B cell (primary cell): Measurements from ENCODE around the gene CACNA2D3. TPM values are rescaled to one million over a fixed set of nuclear protein-coding genes. Genes with fewer than 3 reads are reported as not detected.

Experiments
- ATAC-seq: fragments of 200-7000 bp; cut with Tn5 transposase; one replicate; pipeline ENCODE4 v1.10.0; 2021; ENCODE audit warnings: low read depth, mild to moderate bottlenecking, moderate number of reproducible peaks, moderate library complexity
- CTCF ChIA-PET: fragments of 350-600 bp; sonication (Branson Sonifier 250); formaldehyde crosslinking; loops from one replicate; lab custom pipeline; 2021; ENCODE audit warnings: antibody characterized with exemption, inconsistent platforms; lab: Charles Lee
- POLR2A ChIA-PET: fragments of 350-600 bp; sonication (Branson Sonifier 250); formaldehyde crosslinking; loops from one replicate; lab custom pipeline; 2021; ENCODE audit warnings: antibody characterized with exemption; lab: Charles Lee
- DNase-seq: peaks from one replicate; pipeline ENCODE4 v3.0.0; 2013
- H2AFZ ChIP-seq: 2 replicates; pipeline ENCODE4 v1.6.1; 2012; ENCODE audit warnings: mild to moderate bottlenecking, low read depth, low read length; ENCODE audit not compliant: insufficient read depth, poor library complexity, severe bottlenecking
- H3K27ac ChIP-seq, 2 donors: 1 replicate in 1 of 2; 2 replicates in 1 of 2; pipeline ENCODE4 v1.5.1; 2012 to 2013; ENCODE audit warnings: low read length in 2 of 2, mild to moderate bottlenecking in 2 of 2, moderate library complexity in 1 of 2
- H3K27me3 ChIP-seq, 4 experiments: fragments of 200-600 bp in 1 of 4; sonication (generic) in 1 of 4; replicated peaks in 1 of 4; 1 replicate in 2 of 4; 2 replicates in 2 of 4; pipeline versions ENCODE4 v1.6.1 to v1.7.0; 2013 to 2016; ENCODE audit warnings: low read length in 3 of 4, mild to moderate bottlenecking in 2 of 4, mixed read lengths in 1 of 4, moderate library complexity in 1 of 4; ENCODE audit not compliant: insufficient read depth in 4 of 4, control insufficient read depth in 3 of 4; ENCODE audit errors: control extremely low read depth in 1 of 4
- H3K36me3 ChIP-seq, 2 experiments: replicated peaks in 1 of 2; 1 replicate in 1 of 2; 2 replicates in 1 of 2; pipeline versions ENCODE4 v1.6.1 to v1.7.1; 2013; ENCODE audit warnings: low read length in 1 of 2; ENCODE audit not compliant: insufficient read depth in 2 of 2, control insufficient read depth in 1 of 2; ENCODE audit errors: control extremely low read depth in 1 of 2, extremely low read depth in 1 of 2
- H3K4me1 ChIP-seq, 2 donors: fragments of 200-600 bp in 1 of 2; sonication (generic) in 1 of 2; 1 replicate in 1 of 2; 2 replicates in 1 of 2; pipeline versions ENCODE4 v1.5.1 to v1.6.1; 2013 to 2017; ENCODE audit warnings: low read length in 2 of 2; ENCODE audit not compliant: control insufficient read depth in 2 of 2, insufficient read depth in 2 of 2
- H3K4me2 ChIP-seq: replicated peaks from 2 replicates; pipeline ENCODE3; 2012; ENCODE audit warnings: mild to moderate bottlenecking, low read depth, low read length; ENCODE audit not compliant: poor library complexity, severe bottlenecking
- H3K4me3 ChIP-seq, 5 experiments: fragments of 200-600 bp in 1 of 5; sonication (generic) in 1 of 5; 1 replicate in 3 of 5; 2 replicates in 2 of 5; pipeline versions ENCODE4 v1.5.1 to v1.7.0; 2011 to 2016; ENCODE audit warnings: low read length in 4 of 5, mild to moderate bottlenecking in 4 of 5, low read depth in 2 of 5, control low read depth in 1 of 5, moderate library complexity in 1 of 5; ENCODE audit not compliant: insufficient read depth in 1 of 5; ENCODE audit errors: control extremely low read depth in 1 of 5, extremely low read depth in 1 of 5
- H3K79me2 ChIP-seq: fragments of 200-600 bp; sonication (generic); one replicate; pipeline ENCODE4 v1.6.0; 2016; ENCODE audit warnings: low read length; ENCODE audit not compliant: control insufficient read depth, insufficient read depth
- H3K9ac ChIP-seq: fragments of 200-600 bp; sonication (generic); 2 replicates; pipeline ENCODE4 v1.6.1; 2017; ENCODE audit warnings: mild to moderate bottlenecking, low read length, moderate library complexity
- H3K9me3 ChIP-seq, 3 donors: one replicate each; pipeline versions ENCODE4 v1.6.1 to v1.7.1; 2013; ENCODE audit warnings: low read length in 2 of 3; ENCODE audit not compliant: control insufficient read depth in 2 of 3, insufficient read depth in 1 of 3; ENCODE audit errors: control extremely low read depth in 1 of 3
- H4K20me1 ChIP-seq: 2 replicates; pipeline ENCODE4 v1.6.0; 2012; ENCODE audit warnings: mild to moderate bottlenecking, low read length; ENCODE audit not compliant: insufficient read depth, control insufficient read depth, poor library complexity, severe bottlenecking
- H3K27ac Mint-ChIP-seq: one replicate; pipeline ENCODE4 v1.8.0; 2021; ENCODE audit warnings: mixed read lengths
- H3K27me3 Mint-ChIP-seq: one replicate; pipeline ENCODE4 v1.8.0; 2021; ENCODE audit warnings: mixed read lengths
- H3K4me1 Mint-ChIP-seq: one replicate; pipeline ENCODE4 v1.8.0; 2021; ENCODE audit warnings: mixed read lengths
- H3K4me3 Mint-ChIP-seq: one replicate; pipeline ENCODE4 v1.8.0; 2021; ENCODE audit warnings: mixed read lengths
- H3K9me3 Mint-ChIP-seq: one replicate; pipeline ENCODE4 v1.8.0; 2022; ENCODE audit warnings: mixed read lengths; ENCODE audit not compliant: insufficient read depth
- EZH2 ChIP-seq: IDR thresholded peaks from 2 replicates; pipeline ENCODE4 v1.6.1; 2012; ENCODE audit warnings: borderline replicate concordance, low read depth, mild to moderate bottlenecking, moderate library complexity, low read length; ENCODE audit not compliant: insufficient read depth, poor library complexity, severe bottlenecking
- WGBS: methylation state at CpG from one replicate; pipeline ENCODE4 v1.1.5; 2013; ENCODE audit warnings: missing lambda C conversion rate; ENCODE audit not compliant: insufficient coverage; 5-methylcytosine and 5-hydroxymethylcytosine counted together
- intact Hi-C: fragments of 100-400 bp; cut with micrococcal nuclease; formaldehyde crosslinking; loops from one replicate; pipeline ENCODE4 v1.10.0; 2022
- polyA plus RNA-seq: library from polyadenylated mRNA; depleted of rRNA; stranded (reverse); fragments of >200 nt; gene quantifications from 2 replicates; pipeline ENCODE4 v1.2.3, GENCODE V29; 2012
- total RNA-seq, 2 donors: library from RNA; stranded (reverse); fragments of 120-200 nt in 1 of 2; gene quantifications; 1 replicate in 1 of 2; 2 replicates in 1 of 2; pipeline versions ENCODE4 v1.2.3 to v1.2.4, GENCODE V29; 2013 to 2022
- TF ChIP-seq, protein P1 (sequence below): fragments of 200-600 bp; IDR thresholded peaks from one replicate; pipeline ENCODE4 v1.8.0; 2022; ENCODE audit warnings: antibody characterized with exemption, mild to moderate bottlenecking

Gene CACNA2D3
- total and polyA plus RNA-seq, 2 donors (not counting 1 experiment from before 2014, with no cell fraction given) = not detected

DNA sequence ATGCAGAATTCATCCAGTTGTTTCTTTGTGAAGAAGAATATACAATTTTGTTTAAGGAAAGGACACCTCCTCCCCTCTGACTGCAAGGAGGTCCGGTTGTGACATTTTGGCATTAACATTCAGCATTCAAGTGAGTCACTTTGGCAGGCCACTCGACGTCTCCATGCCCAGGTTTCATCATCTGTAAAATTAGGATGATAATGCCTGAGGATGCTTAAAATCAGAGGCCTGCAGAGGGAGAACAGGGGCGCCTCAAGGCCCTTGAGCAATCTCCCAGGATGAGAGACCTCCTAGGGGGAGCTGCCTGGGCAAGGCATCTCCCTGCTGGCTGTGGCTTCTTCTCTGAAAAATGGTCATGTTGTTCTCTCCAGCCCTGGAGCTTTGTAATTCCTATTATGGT is 236.0 kb downstream of the CACNA2D3 start:
- CTCF ChIA-PET = no interaction called here
- WGBS = 86% methylated on average over 3 of the region's 4 CpGs

DNA sequence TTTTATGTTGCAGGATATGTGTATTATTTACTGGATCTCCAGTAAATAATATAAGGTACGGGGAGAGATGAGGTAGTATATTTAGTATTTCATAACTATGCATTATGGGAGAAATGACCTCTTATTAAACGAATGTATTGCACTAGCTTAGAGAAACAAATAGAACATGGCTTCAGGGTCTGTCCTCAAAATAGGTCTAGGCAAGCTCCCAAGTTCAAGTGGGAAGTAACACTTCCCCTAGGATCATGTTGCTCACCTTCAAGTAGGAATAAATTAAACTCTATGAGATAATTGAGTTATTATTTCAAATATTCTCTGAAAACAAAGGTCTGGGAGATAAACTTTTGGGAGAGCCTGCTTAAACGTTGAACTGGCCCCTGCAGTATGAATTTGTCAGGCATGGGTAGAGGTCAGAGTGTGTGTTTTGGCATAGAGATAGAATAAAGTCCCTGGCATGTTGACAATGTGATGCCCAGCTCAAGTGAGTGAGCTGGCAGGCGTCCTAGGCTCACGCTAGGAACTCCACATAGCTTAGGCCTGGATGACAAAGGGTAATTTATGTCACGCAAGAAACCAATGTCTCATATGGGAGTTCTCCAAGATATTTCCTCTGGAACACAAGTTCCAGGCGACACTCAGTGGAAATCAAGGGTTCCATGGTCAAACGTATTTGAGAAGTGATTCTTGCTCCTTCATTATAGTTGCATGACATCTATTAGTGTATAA is 236.8 kb downstream of the CACNA2D3 start:
- H3K4me2 ChIP-seq = no peak overlapping the region
- no peaks in the 10 kb centered on the region for H3K79me2 ChIP-seq
- no peak overlapping the region for H3K27ac ChIP-seq
- DNase-seq = no peak
- 96% methylated on average over 2 of the region's 8 CpGs for WGBS
- H3K9me3 Mint-ChIP-seq = peaks cover 1% of the 10 kb centered on the region
- no peaks in the 10 kb centered on the region for H3K27me3 Mint-ChIP-seq
- H3K27ac Mint-ChIP-seq = no peak overlapping the region
- no peaks in the 10 kb centered on the region for H3K36me3 ChIP-seq
- no peak overlapping the region for H3K4me3 Mint-ChIP-seq
- intact Hi-C loops = no loop called here
- no peaks in the 10 kb centered on the region for H3K27me3 ChIP-seq
- H3K4me3 ChIP-seq = no peak overlapping the region
- ChIA-PET CTCF (no interaction called here), POLR2A (no interaction called here)
- no peak for ATAC-seq
- H3K4me1 Mint-ChIP-seq = no peaks in the 10 kb centered on the region
- no peaks in the 10 kb centered on the region for H3K4me1 ChIP-seq
- no peaks in the 10 kb centered on the region for H4K20me1 ChIP-seq
- TF ChIP-seq, protein P1, sequence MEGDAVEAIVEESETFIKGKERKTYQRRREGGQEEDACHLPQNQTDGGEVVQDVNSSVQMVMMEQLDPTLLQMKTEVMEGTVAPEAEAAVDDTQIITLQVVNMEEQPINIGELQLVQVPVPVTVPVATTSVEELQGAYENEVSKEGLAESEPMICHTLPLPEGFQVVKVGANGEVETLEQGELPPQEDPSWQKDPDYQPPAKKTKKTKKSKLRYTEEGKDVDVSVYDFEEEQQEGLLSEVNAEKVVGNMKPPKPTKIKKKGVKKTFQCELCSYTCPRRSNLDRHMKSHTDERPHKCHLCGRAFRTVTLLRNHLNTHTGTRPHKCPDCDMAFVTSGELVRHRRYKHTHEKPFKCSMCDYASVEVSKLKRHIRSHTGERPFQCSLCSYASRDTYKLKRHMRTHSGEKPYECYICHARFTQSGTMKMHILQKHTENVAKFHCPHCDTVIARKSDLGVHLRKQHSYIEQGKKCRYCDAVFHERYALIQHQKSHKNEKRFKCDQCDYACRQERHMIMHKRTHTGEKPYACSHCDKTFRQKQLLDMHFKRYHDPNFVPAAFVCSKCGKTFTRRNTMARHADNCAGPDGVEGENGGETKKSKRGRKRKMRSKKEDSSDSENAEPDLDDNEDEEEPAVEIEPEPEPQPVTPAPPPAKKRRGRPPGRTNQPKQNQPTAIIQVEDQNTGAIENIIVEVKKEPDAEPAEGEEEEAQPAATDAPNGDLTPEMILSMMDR = no peak
- no peak for TF ChIP-seq EZH2
- H3K9me3 ChIP-seq = no peaks in the 10 kb centered on the region
- no peak overlapping the region for H2AFZ ChIP-seq
- H3K9ac ChIP-seq = no peak overlapping the region

More for the DNA sequence above, 236.0 kb downstream of the CACNA2D3 start:
- Histone ChIP-seq H3K27ac (no peak overlapping the region), H4K20me1 (no peaks in the 10 kb centered on the region), H2AFZ (no peak overlapping the region), H3K4me3 (no peak overlapping the region), H3K79me2 (no peaks in the 10 kb centered on the region), H3K9me3 (peaks cover 0 to 4% (median 0%) of the 10 kb centered on the region in 3 donors), H3K9ac (no peak overlapping the region), H3K27me3 (no peaks in the 10 kb centered on the region), H3K36me3 (no peaks in the 10 kb centered on the region), H3K4me1 (no peaks in the 10 kb centered on the region), H3K4me2 (no peak overlapping the region)
- DNase-seq (no peak), ATAC-seq (no peak)
- no peak overlapping the region for H3K27ac Mint-ChIP-seq
- H3K27me3 Mint-ChIP-seq = no peaks in the 10 kb centered on the region
- H3K4me3 Mint-ChIP-seq = no peak overlapping the region
- intact Hi-C loops = no loop called here
- peaks cover 1% of the 10 kb centered on the region for H3K9me3 Mint-ChIP-seq
- H3K4me1 Mint-ChIP-seq = no peaks in the 10 kb centered on the region
- POLR2A ChIA-PET = no interaction called here
- TF ChIP-seq, protein P1 = no peak
- TF ChIP-seq EZH2 = no peak
